Retinal pigment epithelial cell (primary cell): ENCODE data around the gene STRN3.
A peak's percentile ranks its signal among the peaks of the same experiment; 100 is the strongest.

ENCODE experiments used
- DNase-seq: peaks from one replicate; pipeline ENCODE4 v3.0.0-alpha.2; 2010; ENCODE audit warnings: low read depth
- H3K4me3 ChIP-seq: 2 replicates; pipeline ENCODE4 v1.5.1; 2011; ENCODE audit warnings: mild to moderate bottlenecking, low read length, control low read depth, moderate library complexity
- CTCF ChIP-seq: conservative IDR thresholded peaks from 2 replicates; pipeline ENCODE4 v1.5.1; 2011; ENCODE audit warnings: low read depth, low read length, control low read depth, inconsistent platforms

The STRN3 gene

GRCh38 chr14:31024577-31025366 is 1.4 kb downstream of the STRN3 start:
- TF ChIP-seq CTCF, result no peak

GRCh38 chr14:31024010-31024480 is 2.1 kb downstream of the STRN3 start:
- H3K4me3 ChIP-seq, result peak overlapping the region; percentile 97
- TF ChIP-seq CTCF, result no peak
- DNase-seq, result no peak

More at GRCh38 chr14:31024577-31025366, 1.4 kb downstream of the STRN3 start:
- DNase-seq, result no peak
- H3K4me3 ChIP-seq, result peak overlapping the region; percentile 97

- DNase-seq, result no peak
- H3K4me3 ChIP-seq, result no peak overlapping the region
- no peak for TF ChIP-seq CTCF
Measured at GRCh38 chr14:31022386-31022785, 3.8 kb downstream of the STRN3 start.

GRCh38 chr14:31021576-31021949 is 4.6 kb downstream of the STRN3 start:
- no peak for DNase-seq
- TF ChIP-seq CTCF, result no peak
- no peak overlapping the region for H3K4me3 ChIP-seq

- H3K4me3 ChIP-seq, result no peak overlapping the region
- TF ChIP-seq CTCF, result no peak
Measured at GRCh38 chr14:31020834-31021575, 5.2 kb downstream of the STRN3 start.

GRCh38 chr14:31018057-31018645 is 8.0 kb downstream of the STRN3 start:
- no peak for DNase-seq
- no peak for TF ChIP-seq CTCF

More at GRCh38 chr14:31020834-31021575, 5.2 kb downstream of the STRN3 start:
- DNase-seq, result no peak

More at GRCh38 chr14:31018057-31018645, 8.0 kb downstream of the STRN3 start:
- H3K4me3 ChIP-seq, result no peak overlapping the region
